Epithelial cell of proximal tubule (primary cell): ENCODE data around the gene STOML3. TPM values are rescaled to one million over a fixed set of nuclear protein-coding genes. Genes with fewer than 3 reads are reported as not detected.

Source experiments
- DNase-seq: peaks from one replicate; pipeline ENCODE4 v3.0.0-alpha.2; 2011; ENCODE audit warnings: low read depth
- H3K4me3 ChIP-seq: 2 replicates; pipeline ENCODE4 v1.5.1; 2011; ENCODE audit warnings: low read depth, mild to moderate bottlenecking, low read length
- CTCF ChIP-seq: conservative IDR thresholded peaks from 2 replicates; pipeline ENCODE4 v1.5.1; 2012; ENCODE audit warnings: low read depth, mild to moderate bottlenecking, low read length
- total RNA-seq: library from RNA; depleted of rRNA; stranded (reverse); fragments of >200 nt; gene quantifications from 2 replicates; pipeline ENCODE4 v1.2.3, GENCODE V29; 2015

Gene STOML3
- total RNA-seq, 1 donor from 2014 or later: not detected

DNA sequence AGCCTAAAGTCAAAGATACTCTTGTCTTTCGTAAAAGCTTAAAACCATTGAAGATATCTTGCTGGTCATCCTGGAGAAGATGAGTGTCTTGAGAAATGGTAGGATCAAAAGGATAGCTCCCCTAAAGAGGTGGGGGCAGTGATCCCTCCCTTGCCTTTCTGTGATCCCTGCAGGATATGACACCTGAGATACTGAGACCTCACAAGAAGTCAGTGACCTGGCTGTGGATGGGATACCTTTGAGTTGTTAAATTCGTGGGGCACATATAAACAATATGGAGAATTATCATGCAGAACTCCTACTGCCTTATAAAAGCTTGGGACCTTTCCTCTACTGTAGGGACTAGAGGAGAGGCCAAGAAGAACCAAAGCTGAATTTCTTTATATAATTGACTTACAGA lies 21.4 kb downstream of the STOML3 start:
- no peak for TF ChIP-seq CTCF
- DNase-seq: no peak
- H3K4me3 ChIP-seq: no peak overlapping the region

DNA sequence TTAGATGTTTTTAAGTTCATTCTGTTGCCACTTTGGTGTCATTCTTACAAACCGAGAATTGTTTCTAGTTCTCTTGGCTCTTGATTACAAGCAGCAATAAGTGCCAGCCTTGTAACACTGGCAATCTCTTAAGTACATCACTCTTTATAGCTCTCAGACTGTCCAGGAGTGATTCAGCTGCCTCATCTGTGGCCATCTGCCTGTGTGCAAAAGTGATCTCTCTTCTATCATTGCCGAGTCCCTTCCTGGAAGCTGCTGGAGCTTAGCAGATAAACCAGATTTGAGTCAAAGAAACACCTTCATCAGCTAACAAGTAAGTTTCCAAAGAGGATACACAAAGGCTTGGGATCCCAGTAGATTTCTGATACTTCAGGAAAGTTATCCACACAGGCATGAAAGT lies 23.2 kb downstream of the STOML3 start:
- DNase-seq: no peak
- no peak overlapping the region for H3K4me3 ChIP-seq
- TF ChIP-seq CTCF: no peak

GRCh38 chr13:38965281-38965680 lies 25.4 kb downstream of the STOML3 start:
- TF ChIP-seq CTCF: no peak
- DNase-seq: no peak
- H3K4me3 ChIP-seq: no peak overlapping the region

GRCh38 chr13:38960175-38960574 lies 30.5 kb downstream of the STOML3 start:
- no peak for TF ChIP-seq CTCF
- DNase-seq: no peak
- no peak overlapping the region for H3K4me3 ChIP-seq

DNA sequence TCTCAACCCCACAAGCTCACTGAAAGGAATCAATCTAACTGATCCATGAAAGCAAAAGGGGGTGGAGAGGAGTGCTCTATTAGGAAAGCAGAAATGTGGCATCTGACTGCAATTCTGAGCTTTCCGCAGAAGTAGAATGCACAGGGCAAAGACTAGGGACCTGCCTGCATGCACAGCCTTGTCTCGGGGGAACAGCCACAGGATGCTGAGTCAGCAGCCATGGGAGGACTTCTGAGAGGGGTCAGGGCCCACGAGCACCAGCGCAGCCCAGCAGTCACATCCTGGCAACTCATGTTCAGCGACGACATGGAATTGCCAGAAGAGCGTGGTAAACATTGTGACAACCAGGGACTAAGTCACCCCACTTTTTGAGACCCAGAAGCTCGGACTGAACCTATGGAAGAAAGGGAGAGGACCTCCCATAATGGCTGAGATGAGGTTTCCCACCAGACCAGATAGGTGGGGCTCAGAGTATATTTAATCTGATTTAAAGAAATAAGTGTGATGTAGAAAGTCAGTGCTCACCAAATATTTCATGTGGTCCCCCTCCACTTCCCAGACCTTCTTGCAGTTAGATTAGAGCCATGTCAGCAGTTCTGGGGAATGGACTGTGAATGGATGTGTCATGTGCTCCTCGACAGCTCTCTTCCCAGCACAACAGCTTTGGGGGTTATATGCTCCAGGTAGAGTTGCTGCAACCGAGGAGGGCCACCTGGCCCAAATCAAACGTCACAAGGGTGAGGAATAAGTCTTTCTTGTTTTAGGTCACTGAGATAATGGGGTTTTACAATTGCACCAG lies 32.6 kb downstream of the STOML3 start:
- no peak for TF ChIP-seq CTCF
- no peak overlapping the region for H3K4me3 ChIP-seq
- no peak for DNase-seq

DNA sequence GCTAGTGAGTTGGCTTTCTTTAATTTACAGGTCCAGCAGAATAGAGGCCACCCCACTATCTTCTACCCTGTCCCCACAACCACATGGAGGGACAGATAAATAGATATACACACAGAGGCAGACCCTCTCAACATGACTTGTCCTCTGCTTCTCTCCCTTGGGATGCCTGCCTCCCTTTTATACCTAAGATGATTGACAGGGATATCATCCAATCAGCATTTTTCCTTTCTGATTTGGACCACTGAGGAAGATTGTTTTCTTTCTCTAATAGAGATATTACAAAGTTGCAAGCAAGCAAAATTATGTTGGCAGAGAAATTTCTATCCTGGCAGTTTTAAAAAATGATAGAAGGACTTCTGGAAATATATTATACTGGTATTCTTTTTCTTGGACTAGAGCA lies 35.8 kb downstream of the STOML3 start:
- H3K4me3 ChIP-seq: no peak overlapping the region
- no peak for DNase-seq
- TF ChIP-seq CTCF: no peak

- DNase-seq: no peak
- no peak for TF ChIP-seq CTCF
These were observed 36.3 kb downstream of the STOML3 start for GRCh38 chr13:38954291-38954690.

More at GRCh38 chr13:38954291-38954690, 36.3 kb downstream of the STOML3 start:
- H3K4me3 ChIP-seq: no peak overlapping the region
